Dermis microvascular lymphatic vessel endothelial cell (primary cell): ENCODE results near the gene PDE1A. TPM values are rescaled to one million over a fixed set of nuclear protein-coding genes. Genes with fewer than 3 reads are reported as not detected.
A peak's percentile ranks its signal among the peaks of the same experiment; 100 is the strongest.

Experiments used
- DNase-seq, 2 donors: peaks; one replicate each; pipeline versions ENCODE4 v3.0.0 to v3.0.0-alpha.2; 2010; ENCODE audit warnings: low read depth in 2 of 2
- total RNA-seq: library from RNA; depleted of rRNA; stranded (reverse); fragments of >200 nt; gene quantifications from 2 replicates; pipeline ENCODE4 v1.2.1, GENCODE V29; 2014

Gene PDE1A
- total RNA-seq, 1 donor from 2014 or later = 6.0 TPM

- DNase-seq = peak in 1 of 2 donors; percentile 58
These were observed 146.7 kb downstream of the PDE1A start for GRCh38 chr2:182280118-182280517.

GRCh38 chr2:182276662-182277061 lies 150.2 kb downstream of the PDE1A start:
- peak in 1 of 2 donors; percentile 3 for DNase-seq

DNA sequence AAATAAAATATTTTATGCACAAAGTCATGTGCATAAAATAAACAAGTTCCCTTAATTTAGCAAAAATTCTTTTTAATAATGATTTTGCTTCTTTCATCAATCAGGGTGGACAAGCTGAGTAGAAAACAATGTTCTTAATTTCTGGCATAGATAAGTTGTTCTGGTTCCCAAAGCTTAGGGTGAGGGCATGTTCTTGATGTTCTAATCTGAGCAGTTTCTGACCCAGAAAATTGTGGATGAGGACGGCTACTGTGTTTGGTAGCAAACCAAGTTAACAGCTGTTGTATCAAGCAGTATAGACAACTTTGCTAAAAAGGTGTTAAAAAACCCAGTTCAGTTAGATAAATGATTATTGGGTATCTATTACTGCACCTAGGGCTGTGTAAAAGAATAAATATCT lies 158.9 kb downstream of the PDE1A start:
- no peak for DNase-seq

DNA sequence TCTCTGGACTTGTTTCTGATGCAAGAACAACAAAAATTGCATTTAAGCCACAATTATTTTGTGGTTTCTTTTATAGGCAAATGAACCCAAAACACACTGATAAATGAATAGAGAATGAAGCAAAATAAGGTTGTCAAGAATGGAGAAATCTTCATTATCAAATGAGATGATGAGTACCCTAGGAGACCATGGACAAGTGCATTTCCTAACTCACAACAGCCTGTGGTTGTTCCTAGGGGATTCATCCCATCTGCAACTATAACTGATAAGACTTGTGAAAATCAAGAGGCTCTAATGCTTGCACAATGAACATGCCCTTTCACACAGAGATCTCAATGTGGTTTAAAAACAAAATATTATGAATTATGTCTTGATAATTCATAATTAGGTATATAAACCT lies 159.9 kb downstream of the PDE1A start:
- no peak for DNase-seq

DNA sequence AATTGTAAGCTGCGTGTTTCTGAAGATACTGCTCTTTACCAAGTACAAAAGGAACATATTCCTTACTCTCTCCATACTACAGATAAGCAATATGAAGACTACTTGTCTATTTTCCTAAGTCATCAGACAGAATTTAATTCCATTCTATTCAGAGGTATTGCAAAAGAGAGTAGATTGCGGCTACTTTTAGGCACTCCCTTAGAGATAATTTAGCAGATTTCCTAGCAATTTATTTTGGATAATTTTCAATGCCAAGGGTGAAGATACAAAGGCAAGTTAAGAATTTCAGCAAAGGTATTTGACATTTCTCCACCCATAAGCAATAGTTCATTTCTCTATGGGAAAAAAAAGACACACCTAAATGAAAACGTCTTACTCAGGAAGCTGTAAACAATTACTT lies 161.1 kb downstream of the PDE1A start:
- no peak for DNase-seq

DNA sequence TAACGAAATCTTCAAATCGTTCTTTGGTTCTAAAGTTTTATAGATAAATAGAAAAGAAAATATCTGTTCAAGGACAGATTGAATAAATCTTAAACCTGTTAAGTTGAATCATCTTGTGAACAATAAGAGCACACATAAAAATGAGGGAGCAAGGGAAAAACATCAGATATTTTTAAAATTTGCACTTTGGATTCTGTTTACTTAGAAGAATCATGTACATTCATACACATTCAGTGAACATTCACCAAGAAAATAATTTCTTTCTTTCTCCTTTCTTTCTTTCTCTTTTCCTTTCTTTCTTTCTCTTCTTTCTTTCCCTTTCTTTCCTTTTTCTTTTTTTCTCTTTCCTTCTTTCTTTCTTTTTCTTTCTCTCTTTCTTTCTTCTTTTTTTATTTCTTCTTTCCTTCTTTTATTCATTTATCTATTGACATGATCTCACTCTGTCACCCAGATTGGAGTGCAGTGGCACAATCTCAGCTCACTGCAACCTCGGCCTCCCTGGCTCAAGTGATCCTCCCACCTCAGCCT lies 164.9 kb downstream of the PDE1A start:
- no peak for DNase-seq

DNA sequence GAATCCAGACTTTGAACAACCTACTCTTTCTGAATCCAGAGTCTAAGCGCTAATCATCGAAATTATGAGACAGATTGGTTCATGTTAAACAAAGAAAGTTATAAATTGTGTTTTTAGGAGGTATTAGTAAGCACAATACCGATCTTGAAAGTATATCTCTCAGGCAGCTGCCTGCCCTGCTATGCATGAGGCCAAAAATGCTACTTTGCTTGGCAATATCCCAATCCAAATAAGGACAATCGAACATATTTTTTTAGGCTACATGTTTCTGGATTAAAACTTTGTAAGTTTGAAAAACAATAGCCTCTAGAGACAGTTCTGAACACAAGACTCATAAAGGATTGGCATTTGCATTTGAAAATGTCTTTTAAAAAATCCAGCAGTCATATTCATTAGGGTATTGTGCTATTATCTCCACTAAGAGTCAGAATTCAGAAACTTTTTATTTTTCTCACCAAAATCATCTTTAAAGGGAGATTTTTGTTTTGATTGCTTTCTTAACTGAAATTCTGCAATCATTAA lies 167.1 kb downstream of the PDE1A start:
- peak; percentile 16 to 69 for DNase-seq

- no peak for DNase-seq
These were observed 174.3 kb downstream of the PDE1A start for GRCh38 chr2:182252534-182252933.

DNA sequence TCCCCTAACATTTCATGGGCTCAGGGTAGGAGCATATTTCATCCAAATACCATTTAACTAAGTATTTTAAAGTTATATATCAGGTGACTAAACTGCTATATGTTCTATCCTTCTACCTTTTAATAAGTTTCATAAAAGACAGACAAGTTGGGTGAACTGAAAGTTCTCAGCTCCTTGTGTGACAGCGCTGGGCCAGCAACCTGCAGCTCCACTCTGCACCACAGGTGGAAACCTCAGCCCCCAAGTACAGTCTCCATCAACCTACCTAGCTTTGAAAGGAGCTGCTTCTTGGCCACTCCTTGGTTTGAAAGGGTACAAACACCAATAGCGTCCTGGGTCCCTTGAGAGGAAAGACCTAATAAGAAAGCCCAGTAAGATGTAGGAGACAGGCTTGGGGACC lies 177.9 kb downstream of the PDE1A start:
- DNase-seq = no peak

DNA sequence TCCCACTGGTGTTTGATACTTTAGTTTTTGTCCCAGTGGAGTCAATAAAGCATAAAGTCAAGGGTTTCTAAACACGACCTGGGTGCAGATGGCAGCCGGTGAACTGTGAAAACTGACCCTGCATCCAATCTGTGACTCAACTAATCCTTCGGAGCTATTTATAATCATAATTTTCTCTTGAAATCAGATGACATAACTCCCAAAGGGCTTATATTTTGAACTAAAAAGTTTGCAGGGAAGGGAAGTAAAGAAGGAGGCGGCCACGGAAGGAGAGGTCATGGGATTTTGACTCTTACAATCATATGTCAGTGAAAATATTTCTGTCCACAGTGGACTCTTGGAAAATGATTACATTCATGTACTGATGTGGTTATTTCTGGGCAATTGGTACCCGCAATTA lies 178.5 kb downstream of the PDE1A start:
- DNase-seq = peak in 1 of 2 donors; percentile 8

GRCh38 chr2:182247831-182248230 lies 179.0 kb downstream of the PDE1A start:
- no peak for DNase-seq

GRCh38 chr2:182245963-182246362 lies 180.9 kb downstream of the PDE1A start:
- DNase-seq = no peak

- DNase-seq = no peak
These were observed 184.2 kb downstream of the PDE1A start for GRCh38 chr2:182242609-182243008.

GRCh38 chr2:182241936-182242335 lies 184.9 kb downstream of the PDE1A start:
- no peak for DNase-seq

GRCh38 chr2:182240862-182241371 lies 185.9 kb downstream of the PDE1A start:
- DNase-seq = peak; percentile 55 to 77

GRCh38 chr2:182230561-182230960 lies 196.3 kb downstream of the PDE1A start:
- no peak for DNase-seq

DNA sequence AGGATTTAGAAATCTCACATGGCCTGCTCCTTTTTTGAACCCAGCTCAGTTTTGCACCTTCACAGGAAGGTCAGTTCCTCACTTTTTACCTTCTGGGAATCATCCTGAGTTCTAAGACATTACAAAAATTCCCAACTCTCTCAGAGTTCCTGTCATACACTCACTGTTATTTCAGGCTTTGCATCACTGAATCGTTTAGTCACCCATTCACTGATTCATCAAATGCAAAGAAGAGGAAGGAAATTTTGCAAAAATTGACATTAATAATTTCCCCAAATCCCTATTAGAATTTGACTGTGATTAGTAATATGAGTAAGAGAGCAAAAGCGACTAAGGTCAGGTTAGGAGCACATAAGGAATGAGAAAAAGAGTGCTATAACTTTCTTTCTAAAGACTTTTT lies 197.5 kb downstream of the PDE1A start:
- peak in 1 of 2 donors; percentile 39 for DNase-seq

DNA sequence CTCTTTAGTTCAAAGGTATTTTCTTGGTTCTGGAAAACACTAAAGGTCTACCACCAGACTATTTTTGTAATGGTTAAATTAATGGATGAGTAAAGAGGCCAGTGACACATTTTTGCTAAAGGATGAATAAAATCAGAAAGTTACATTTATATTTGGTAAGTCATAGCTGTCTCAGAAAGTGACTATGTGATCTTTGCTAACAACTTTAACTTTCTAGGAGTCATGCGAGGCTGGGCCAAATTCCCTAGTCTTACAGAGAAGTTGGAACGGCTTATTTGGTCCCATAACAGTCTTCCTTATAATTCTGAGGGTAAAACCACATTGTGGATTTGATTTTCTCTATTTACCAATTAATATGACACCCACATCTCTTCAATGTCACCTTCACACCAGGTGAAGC lies 198.1 kb downstream of the PDE1A start:
- no peak for DNase-seq

DNA sequence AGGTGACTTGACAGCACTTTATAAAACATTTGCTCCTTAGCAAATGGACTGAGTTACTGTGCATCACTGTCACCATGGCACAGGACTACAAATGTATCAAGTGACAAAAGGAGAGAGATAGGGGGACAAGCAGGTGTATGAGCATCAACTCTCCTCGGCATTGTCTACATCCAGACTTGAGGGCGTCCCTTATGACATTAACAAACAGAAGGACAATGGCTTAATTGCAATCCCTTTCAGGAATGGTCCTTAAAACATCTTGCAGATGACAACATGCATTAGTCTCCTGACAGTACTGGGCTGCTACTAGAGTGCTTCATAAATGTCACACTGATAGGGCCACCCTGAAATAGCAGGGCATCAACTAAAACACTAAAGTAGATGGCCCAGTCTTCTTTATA lies 198.8 kb downstream of the PDE1A start:
- no peak for DNase-seq

DNA sequence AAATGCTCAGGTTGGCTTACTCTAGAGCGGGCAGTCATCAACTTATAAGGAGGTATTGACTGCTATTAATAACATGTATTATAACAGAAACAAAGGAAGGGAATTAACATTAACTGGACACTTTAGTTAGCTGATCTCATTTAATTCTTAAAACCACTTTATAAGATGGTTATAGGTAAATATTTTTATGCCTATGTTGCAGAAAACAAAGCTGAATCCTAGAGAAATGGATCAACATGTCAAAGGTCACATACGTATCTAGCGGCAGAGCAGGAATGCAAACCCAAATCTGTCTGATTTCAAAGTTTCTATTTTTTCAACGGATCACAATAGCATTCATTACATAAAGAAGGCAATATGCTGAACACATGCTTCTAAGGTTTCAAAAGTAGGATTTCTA lies 200.0 kb downstream of the PDE1A start:
- no peak for DNase-seq

GRCh38 chr2:182224669-182225068 lies 202.2 kb downstream of the PDE1A start:
- no peak for DNase-seq

- no peak for DNase-seq
These were observed 205.8 kb downstream of the PDE1A start for GRCh38 chr2:182220998-182221397.

GRCh38 chr2:182220335-182220734 lies 206.5 kb downstream of the PDE1A start:
- no peak for DNase-seq

DNA sequence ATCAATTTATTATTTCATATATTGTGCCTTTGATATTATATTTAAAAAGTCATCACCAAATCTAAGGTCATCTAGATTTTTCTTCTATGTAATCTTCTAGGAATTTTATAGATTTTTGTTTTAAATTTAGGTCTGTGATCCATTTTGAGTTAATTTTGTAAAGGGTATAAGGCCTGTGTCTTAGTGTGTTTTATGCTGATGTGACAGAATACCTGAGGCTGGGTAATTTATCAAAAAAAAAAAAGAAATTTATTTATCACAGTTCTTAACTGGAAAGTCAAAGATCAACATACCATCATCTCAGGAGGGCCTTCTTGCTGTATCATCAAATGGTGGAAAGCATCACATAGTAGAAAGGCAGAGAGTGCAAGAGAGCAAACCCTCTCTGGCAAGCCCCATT lies 216.2 kb downstream of the PDE1A start:
- DNase-seq = no peak
